ENCODE data around the gene ALX4. TPM values are rescaled to one million over a fixed set of nuclear protein-coding genes. Genes with fewer than 3 reads are reported as not detected.

The ALX4 gene
- total RNA-seq, 4 donors from 2014 or later, result not detected

DNA sequence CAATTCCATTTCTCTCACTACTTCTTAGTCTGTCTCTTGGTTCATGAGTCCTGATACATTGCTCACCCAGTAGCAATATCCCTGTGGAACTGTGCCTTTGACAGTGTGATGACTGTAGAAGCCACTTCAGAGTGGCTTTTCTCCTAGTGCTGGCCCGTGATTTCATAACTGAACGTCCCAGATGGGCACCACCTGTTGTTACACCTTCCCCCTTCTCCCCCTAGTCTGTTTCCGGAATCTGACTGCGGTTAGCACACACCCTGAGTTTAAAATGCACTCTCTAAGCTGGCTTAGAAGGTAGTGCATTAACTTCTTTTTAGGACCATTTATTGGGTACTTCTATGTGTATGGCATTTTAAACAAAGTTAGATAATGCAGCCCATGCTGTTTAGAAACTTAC is 83.0 kb downstream of the ALX4 start:
- DNase-seq, result no peak
- TF ChIP-seq CTCF (IDR thresholded peaks at IDR 0.05) (no peak), POLR2A (IDR thresholded peaks at IDR 0.05) (no peak)
- no peak overlapping the region for H3K27ac ChIP-seq
- no peaks in the 10 kb centered on the region for H3K27me3 ChIP-seq
- H3K36me3 ChIP-seq, result peaks cover 0 to 3% (median under 1%) of the 10 kb centered on the region in 3 donors
- no peaks in the 10 kb centered on the region for H3K9me3 ChIP-seq
- no peak overlapping the region for H3K4me3 ChIP-seq
- no peaks in the 10 kb centered on the region for H3K4me1 ChIP-seq

DNA sequence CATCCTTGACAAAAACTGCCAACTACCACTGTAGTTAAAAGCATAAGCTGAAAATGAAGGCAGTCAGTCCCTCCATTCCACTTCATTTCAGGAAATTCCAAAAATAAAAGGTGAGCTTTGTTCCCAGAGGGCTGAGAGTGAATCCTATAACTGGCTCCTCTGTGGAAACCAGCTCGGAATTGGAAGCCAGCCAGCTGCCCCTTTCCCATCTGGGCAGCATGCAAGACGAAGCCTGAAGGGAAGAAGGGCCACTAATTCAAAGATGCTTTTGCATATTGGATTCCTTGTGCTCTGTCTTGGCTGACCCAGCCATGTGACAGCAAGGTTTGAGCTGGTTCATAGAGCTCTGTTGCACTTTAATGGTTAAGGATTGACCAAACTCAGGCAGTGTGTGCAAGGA is 83.4 kb downstream of the ALX4 start:
- no peaks in the 10 kb centered on the region for H3K4me1 ChIP-seq
- no peak overlapping the region for H3K4me3 ChIP-seq
- TF ChIP-seq CTCF (IDR thresholded peaks at IDR 0.05) (no peak), POLR2A (IDR thresholded peaks at IDR 0.05) (no peak)
- no peaks in the 10 kb centered on the region for H3K9me3 ChIP-seq
- no peak for DNase-seq
- no peaks in the 10 kb centered on the region for H3K27me3 ChIP-seq
- no peaks in the 10 kb centered on the region for H3K36me3 ChIP-seq
- H3K27ac ChIP-seq, result no peak overlapping the region

DNA sequence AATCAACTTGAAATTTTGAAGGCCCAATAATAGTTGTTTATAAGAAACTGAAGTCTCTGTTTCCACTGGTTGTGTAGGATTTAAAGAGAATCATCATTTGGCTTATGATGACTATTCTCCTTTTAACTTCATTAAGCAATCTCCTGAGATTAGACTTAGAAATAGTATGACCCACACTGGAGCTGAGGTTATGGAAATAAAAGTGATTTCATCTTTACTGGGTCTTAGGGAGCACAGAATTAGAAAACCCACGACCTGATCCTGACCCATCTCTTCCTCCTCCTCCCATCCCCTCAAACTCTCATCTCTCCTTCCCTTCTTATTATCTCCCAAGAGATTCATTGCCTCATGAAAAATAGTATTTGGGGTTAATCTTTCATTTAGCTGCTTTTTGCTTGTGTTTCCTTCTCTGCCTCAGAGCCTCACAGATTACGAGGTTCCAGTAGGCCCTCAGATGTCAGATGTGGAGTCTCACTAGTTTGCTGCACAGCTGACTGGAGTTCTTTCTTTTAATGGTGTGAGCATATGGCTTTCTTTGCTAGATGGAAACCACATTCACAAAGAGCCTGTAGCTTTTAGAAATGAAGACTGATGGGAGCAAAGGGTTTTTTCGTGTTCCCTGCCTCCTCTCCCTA is 85.0 kb downstream of the ALX4 start:
- H3K36me3 ChIP-seq, result no peaks in the 10 kb centered on the region
- TF ChIP-seq POLR2A (IDR thresholded peaks at IDR 0.05), result no peak
- TF ChIP-seq CTCF (IDR thresholded peaks at IDR 0.05), result no peak

DNA sequence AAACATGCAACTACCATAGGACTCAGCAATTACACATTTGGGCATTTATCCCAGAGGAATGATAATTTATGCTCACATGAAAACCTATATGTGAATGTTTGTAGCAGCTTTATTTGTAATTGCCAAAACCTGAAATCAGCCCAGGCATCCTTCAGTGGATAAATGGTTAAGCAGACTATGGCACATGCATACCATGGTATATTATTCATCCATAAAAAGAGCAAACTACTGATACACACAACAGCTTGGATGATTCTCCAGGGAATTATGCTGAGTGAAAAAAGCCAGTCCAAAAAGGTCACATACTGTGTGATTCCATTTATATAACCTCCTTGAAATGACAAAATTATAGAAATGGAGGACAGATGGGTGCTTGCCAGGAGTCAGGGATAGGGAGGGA is 86.7 kb downstream of the ALX4 start:
- H3K4me3 ChIP-seq, result no peak overlapping the region
- no peaks in the 10 kb centered on the region for H3K36me3 ChIP-seq
- DNase-seq, result no peak
- H3K27me3 ChIP-seq, result no peaks in the 10 kb centered on the region
- no peak for TF ChIP-seq CTCF (IDR thresholded peaks at IDR 0.05)
- no peak for TF ChIP-seq POLR2A (IDR thresholded peaks at IDR 0.05)
- H3K27ac ChIP-seq, result no peak overlapping the region
- H3K9me3 ChIP-seq, result no peaks in the 10 kb centered on the region
- H3K4me1 ChIP-seq, result no peaks in the 10 kb centered on the region

More for the DNA sequence above, 85.0 kb downstream of the ALX4 start:
- Histone ChIP-seq H3K27me3 (no peaks in the 10 kb centered on the region), H3K4me1 (no peaks in the 10 kb centered on the region), H3K27ac (no peak overlapping the region), H3K4me3 (no peak overlapping the region), H3K9me3 (no peaks in the 10 kb centered on the region)
- no peak for DNase-seq

DNA sequence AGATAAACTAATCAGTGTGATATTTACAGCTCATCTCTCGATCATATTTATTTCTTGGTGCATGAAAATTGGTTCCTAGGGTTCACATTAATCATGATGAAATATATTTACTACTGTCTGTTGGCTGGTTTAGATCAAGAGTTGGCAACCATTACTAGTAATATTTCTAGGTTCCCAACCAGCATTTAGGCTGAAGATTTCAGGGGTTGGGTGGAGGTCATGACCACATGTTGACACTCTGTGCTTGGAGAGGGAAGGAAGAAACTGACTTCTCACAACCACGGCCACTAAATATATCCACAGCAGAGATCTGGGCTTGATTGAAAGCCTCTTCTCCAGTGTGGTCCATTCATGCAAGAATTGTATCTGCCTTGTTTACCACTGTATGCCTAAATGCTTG is 87.9 kb downstream of the ALX4 start:
- no peak overlapping the region for H3K27ac ChIP-seq
- no peak for DNase-seq
- no peaks in the 10 kb centered on the region for H3K9me3 ChIP-seq
- H3K4me3 ChIP-seq, result no peak overlapping the region
- H3K4me1 ChIP-seq, result no peaks in the 10 kb centered on the region
- TF ChIP-seq POLR2A (IDR thresholded peaks at IDR 0.05), result no peak
- no peak for TF ChIP-seq CTCF (IDR thresholded peaks at IDR 0.05)
- peaks cover 0 to 2% (median 0%) of the 10 kb centered on the region in 3 donors for H3K36me3 ChIP-seq
- no peaks in the 10 kb centered on the region for H3K27me3 ChIP-seq

DNA sequence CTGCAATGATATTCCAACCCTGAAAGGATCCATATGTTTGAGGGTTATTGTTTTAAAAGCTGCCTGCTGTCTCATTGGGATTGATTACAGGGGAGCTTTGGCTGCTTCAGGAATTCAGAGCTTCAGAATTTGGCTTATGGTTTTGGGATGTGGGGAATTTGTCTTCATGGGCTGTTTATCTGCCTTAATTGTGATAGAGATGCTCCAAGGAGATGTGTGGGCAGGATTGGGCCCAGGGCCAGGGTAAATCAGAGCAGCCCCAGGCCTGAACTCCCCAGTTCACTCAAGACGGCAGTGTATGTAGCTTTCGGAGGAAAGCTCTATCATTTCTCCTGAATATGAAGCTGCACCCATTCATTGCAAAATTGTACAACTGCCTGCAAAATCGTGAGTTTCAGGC is 88.5 kb downstream of the ALX4 start:
- Histone ChIP-seq H3K36me3 (peaks cover 0 to 5% (median 0%) of the 10 kb centered on the region in 3 donors), H3K27ac (no peak overlapping the region), H3K27me3 (no peaks in the 10 kb centered on the region), H3K4me1 (no peaks in the 10 kb centered on the region), H3K4me3 (no peak overlapping the region), H3K9me3 (no peaks in the 10 kb centered on the region)
- no peak for DNase-seq
- no peak for TF ChIP-seq CTCF (IDR thresholded peaks at IDR 0.05)

All from Peyer's patch (tissue), 4 donors.